HL-60 (cell line): ENCODE measurements around the gene HTR7.
"Not testable (repeated sequence)": the region's sequence is repeated elsewhere in the genome, so short reads cannot be mapped to it uniquely, and the experiment has no call there.

Source experiments
- DNase-seq, 2 experiments: peaks; one replicate each; pipeline ENCODE4 v3.0.0-alpha.2; 2010 to 2020; ENCODE audit warnings: low read depth in 1 of 2, low spot score in 1 of 2
- H3K27ac ChIP-seq: fragments of 250-450 bp; sonication (Bioruptor Pico); replicated peaks from 2 replicates; pipeline ENCODE4 v1.5.1; 2020; ENCODE audit warnings: mild to moderate bottlenecking, moderate library complexity
- H3K27me3 ChIP-seq: fragments of 250-450 bp; sonication (Bioruptor Pico); 2 replicates; pipeline ENCODE4 v1.5.1; 2021; ENCODE audit warnings: mild to moderate bottlenecking, moderate library complexity; ENCODE audit not compliant: insufficient read depth, poor library complexity, severe bottlenecking
- H3K4me3 ChIP-seq: replicated peaks from 2 replicates; pipeline ENCODE4 v1.5.1; 2011; ENCODE audit warnings: mild to moderate bottlenecking, control low read depth, low read length; ENCODE audit not compliant: insufficient read depth
- GABPA ChIP-seq: IDR thresholded peaks from 2 replicates; pipeline ENCODE4 v1.6.1; 2012; ENCODE audit warnings: low read depth
- POLR2AphosphoS5 ChIP-seq: IDR thresholded peaks from 2 replicates; pipeline ENCODE4 v1.6.1; 2012; ENCODE audit warnings: low read depth
- SPI1 ChIP-seq: IDR thresholded peaks from 2 replicates; pipeline ENCODE4 v1.6.1; 2012; ENCODE audit warnings: low read depth, mild to moderate bottlenecking, borderline replicate concordance
- long read RNA-seq: library from polyadenylated mRNA; unstranded; transcript quantifications from one replicate; pipeline ENCODE4 v2.0.0, GENCODE V29; 2020
- TF ChIP-seq, protein P1 (sequence below): IDR thresholded peaks from 2 replicates; pipeline ENCODE4 v1.6.1; 2012; ENCODE audit warnings: low read depth; ENCODE audit not compliant: insufficient replicate concordance
- TF ChIP-seq, protein P2 (sequence below): IDR thresholded peaks from one replicate; pipeline ENCODE4 v1.5.1; 2011; ENCODE audit warnings: low read length, control low read depth, inconsistent platforms; ENCODE audit not compliant: insufficient read depth

HTR7 gene
- long read RNA-seq, result 0 reads

DNA sequence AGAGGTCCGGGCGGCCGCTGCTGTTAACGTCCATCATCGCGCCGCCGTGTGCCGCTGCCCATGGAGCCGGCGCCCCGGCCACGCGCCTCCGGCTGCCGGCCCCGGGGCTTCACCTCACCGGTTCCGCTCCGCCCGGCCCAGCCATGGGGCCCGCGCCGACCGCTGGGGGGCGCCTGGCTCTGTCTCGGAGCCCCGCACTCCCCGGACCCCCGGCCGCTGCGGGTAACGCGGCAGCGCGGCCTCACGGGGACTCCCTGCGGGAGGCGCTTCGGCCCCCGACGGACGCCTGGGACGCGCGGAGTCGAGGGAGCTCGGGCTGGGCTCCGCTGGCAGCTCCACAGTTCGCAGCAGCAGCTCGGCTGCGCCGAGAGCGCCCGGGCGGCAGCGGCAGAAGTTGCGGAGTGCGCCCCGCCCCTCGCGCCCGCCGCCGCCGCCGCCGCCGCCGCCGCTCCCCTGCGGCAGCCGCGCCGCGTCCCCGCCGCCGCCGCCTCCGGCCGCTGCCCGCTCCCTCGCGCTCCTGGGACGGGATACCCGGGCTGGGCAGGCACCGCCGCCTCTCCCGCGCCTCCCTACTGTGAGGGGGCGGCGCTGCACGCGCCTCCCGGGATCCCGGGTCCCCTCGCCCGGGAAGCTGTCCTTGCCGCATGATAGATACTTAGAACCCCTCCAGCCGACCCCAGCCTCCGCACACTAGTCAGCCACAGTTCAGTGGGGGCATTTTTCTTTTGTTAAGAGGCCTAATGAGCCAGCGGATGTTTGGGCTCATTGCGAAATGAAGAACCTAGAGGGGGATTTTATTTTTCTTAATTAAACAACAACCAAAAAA is at the start of gene HTR7:
Gene HTR7 (minus strand): TSS at position 405 of the 826 bp plus-strand sequence. CDS start 368 bp downstream, at position 37.
- H3K27me3 ChIP-seq, result peaks cover 40% of the 10 kb centered on the region
- H3K4me3 ChIP-seq, result peak within 1 kb of the TSS; percentile 66
- no peak for TF ChIP-seq SPI1
- TF ChIP-seq GABPA, result no peak
- TF ChIP-seq, protein P1, sequence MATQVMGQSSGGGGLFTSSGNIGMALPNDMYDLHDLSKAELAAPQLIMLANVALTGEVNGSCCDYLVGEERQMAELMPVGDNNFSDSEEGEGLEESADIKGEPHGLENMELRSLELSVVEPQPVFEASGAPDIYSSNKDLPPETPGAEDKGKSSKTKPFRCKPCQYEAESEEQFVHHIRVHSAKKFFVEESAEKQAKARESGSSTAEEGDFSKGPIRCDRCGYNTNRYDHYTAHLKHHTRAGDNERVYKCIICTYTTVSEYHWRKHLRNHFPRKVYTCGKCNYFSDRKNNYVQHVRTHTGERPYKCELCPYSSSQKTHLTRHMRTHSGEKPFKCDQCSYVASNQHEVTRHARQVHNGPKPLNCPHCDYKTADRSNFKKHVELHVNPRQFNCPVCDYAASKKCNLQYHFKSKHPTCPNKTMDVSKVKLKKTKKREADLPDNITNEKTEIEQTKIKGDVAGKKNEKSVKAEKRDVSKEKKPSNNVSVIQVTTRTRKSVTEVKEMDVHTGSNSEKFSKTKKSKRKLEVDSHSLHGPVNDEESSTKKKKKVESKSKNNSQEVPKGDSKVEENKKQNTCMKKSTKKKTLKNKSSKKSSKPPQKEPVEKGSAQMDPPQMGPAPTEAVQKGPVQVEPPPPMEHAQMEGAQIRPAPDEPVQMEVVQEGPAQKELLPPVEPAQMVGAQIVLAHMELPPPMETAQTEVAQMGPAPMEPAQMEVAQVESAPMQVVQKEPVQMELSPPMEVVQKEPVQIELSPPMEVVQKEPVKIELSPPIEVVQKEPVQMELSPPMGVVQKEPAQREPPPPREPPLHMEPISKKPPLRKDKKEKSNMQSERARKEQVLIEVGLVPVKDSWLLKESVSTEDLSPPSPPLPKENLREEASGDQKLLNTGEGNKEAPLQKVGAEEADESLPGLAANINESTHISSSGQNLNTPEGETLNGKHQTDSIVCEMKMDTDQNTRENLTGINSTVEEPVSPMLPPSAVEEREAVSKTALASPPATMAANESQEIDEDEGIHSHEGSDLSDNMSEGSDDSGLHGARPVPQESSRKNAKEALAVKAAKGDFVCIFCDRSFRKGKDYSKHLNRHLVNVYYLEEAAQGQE, result no peak
- no peak for TF ChIP-seq POLR2AphosphoS5
- TF ChIP-seq, protein P2, sequence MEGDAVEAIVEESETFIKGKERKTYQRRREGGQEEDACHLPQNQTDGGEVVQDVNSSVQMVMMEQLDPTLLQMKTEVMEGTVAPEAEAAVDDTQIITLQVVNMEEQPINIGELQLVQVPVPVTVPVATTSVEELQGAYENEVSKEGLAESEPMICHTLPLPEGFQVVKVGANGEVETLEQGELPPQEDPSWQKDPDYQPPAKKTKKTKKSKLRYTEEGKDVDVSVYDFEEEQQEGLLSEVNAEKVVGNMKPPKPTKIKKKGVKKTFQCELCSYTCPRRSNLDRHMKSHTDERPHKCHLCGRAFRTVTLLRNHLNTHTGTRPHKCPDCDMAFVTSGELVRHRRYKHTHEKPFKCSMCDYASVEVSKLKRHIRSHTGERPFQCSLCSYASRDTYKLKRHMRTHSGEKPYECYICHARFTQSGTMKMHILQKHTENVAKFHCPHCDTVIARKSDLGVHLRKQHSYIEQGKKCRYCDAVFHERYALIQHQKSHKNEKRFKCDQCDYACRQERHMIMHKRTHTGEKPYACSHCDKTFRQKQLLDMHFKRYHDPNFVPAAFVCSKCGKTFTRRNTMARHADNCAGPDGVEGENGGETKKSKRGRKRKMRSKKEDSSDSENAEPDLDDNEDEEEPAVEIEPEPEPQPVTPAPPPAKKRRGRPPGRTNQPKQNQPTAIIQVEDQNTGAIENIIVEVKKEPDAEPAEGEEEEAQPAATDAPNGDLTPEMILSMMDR, result no peak
- peak in 1 of 2 experiments; percentile 30 for DNase-seq
- H3K27ac ChIP-seq, result no peak within 1 kb of the TSS

DNA sequence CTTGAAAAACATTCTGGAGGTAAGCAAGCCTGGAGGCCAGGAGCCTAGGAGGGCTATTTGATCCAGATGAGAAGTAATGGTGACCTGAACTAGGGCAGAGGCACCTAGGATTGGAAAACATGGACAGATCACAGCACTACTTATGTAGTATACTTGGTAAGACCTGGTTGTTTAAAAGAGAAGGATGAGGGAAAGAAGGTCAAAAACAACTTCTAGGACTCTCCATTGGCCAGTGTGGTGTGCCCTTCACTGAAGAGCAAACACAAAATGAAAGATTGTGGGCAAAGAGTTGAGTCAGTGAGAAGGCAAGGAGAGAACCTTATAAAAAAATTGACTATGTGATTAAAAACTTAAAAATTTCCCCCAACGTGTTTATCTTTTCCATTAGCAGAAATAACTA is 48.8 kb upstream of the HTR7 start:
- DNase-seq, result no peak
- Histone ChIP-seq H3K27ac (no peak overlapping the region), H3K4me3 (no peak overlapping the region), H3K27me3 (no peaks in the 10 kb centered on the region)
- TF ChIP-seq SPI1, result no peak

DNA sequence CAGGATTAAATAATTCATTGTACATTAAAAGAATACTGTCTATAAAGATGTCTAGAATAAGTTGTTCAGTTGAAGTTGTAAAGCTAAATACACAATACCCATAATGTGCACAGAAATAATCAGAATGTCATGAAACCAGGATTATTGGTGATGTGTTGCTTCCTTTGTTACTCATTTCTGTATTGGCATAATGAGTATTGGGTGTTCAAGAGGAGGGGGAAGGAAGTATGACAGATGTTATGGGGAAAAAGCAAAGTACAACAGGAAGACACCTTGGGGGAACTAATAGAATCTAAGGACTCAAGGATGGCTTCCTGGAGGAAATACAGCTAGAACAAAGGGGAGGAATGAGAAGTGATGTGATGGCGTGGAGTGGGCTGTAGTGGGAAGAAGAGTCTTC is 48.1 kb upstream of the HTR7 start:
- Histone ChIP-seq H3K27me3 (no peaks in the 10 kb centered on the region), H3K27ac (no peak overlapping the region), H3K4me3 (no peak overlapping the region)
- DNase-seq, result no peak
- no peak for TF ChIP-seq POLR2AphosphoS5
- TF ChIP-seq GABPA, result no peak
- TF ChIP-seq SPI1, result no peak
- TF ChIP-seq, protein P1, result no peak
- TF ChIP-seq, protein P2, result no peak

DNA sequence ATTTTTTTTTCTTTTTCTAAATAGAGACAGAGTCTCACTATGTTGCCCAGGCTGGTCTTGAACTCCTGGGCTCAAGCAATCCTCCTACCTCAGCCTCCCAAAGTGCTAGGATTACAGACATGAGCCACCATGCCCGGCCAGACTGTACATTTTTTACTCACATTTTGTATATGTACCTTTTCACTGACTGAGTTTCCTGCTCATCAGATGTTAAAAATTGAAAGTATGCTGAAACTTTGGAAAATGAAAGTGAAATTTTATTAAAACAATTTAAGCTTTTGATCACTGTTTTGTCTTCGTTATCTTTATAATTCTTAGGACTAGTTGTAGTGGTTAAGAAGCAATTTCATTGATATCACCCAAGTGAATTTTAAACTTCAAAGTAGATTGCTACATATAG is 39.1 kb upstream of the HTR7 start:
- not testable (repeated sequence) for DNase-seq, H3K27me3 ChIP-seq, H3K4me3 ChIP-seq, H3K27ac ChIP-seq

DNA sequence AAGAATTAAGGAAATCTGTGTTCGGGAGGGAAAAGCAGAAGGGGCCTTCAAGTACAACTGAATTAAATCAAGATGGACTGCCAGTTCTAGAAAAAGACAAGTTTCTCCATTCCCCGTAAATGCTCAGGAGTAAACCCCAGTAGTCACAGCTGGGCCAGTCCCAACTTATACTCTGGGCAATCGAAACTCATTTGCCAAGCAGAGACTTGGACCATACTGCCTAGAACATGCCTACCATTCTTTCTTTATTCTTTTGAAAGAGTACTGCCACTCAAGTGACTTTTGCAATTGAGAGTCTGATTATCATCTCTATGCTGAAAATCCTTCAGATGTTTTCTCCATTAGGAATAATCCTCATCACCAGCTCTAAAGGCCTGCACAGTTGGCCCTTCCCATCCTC is 35.4 kb upstream of the HTR7 start:
- H3K27ac ChIP-seq, result no peak overlapping the region
- H3K27me3 ChIP-seq, result no peaks in the 10 kb centered on the region
- H3K4me3 ChIP-seq, result no peak overlapping the region
- DNase-seq, result no peak
- TF ChIP-seq, protein P2, result no peak
- TF ChIP-seq, protein P1, result no peak
- TF ChIP-seq SPI1 (no peak), POLR2AphosphoS5 (no peak), GABPA (no peak)
